Measurements from ENCODE around the gene TNIP1.

The TNIP1 gene

DNA sequence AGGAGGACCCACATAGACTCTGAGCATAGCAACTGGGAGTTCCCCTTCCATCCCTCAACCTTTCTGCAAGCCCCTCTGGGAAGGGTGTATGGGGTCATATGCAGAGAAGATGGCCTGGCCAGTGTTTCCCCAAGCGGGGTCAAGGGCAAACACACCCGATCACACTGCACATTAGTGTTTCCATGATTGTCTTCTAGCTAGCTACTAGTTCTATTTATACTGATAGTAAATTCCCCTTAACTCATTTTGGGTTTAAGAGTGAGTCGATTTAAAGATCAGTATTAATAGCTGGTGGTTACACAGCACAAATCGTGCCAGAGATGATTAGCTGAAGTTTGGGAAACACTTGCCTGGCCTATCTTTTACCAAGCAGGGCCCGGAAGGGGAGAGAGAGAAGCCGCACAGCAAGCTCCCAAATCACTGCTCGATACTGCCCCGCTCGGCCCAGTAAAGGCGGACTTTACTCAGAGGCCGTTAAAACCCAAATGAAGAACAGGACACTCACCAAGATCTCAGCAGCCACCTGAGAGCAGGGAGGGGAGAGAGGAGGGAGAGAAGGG is 29.4 kb upstream of the TNIP1 start:
- H3K27ac Mint-ChIP-seq = peak overlapping the region; percentile 41
- H3K27me3 Mint-ChIP-seq = no peaks in the 10 kb centered on the region

DNA sequence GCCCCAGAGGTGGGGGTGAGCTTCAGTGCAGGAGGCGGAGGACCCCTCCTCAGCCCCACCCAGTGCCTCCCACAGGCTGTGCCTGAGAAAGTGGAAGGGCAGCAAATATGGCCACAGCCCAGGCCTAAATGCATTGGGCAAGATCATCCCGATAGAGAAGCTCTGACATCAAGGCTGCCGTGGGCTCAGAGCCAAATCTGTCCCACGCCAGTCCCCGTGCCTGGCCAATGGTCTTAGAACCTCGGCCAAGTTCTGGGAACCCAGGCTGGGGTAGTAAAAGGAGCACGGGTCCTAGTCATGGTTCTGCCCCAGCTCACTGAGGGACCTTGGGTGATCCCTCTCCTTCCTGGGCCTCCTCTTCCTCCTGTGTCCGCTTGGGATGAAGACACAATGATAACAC is 27.7 kb upstream of the TNIP1 start:
- H3K27ac Mint-ChIP-seq = peak overlapping the region; percentile 55
- H3K27me3 Mint-ChIP-seq = no peaks in the 10 kb centered on the region
- H3K36me3 Mint-ChIP-seq = peaks cover 3% of the 10 kb centered on the region
- no peak overlapping the region for H3K4me3 Mint-ChIP-seq
- no peaks in the 10 kb centered on the region for H3K4me1 Mint-ChIP-seq
- H3K9me3 Mint-ChIP-seq = no peaks in the 10 kb centered on the region

More for the DNA sequence above, 29.4 kb upstream of the TNIP1 start:
- Mint-ChIP-seq H3K4me1 (peaks cover 1% of the 10 kb centered on the region), H3K36me3 (peaks cover 5% of the 10 kb centered on the region), H3K9me3 (no peaks in the 10 kb centered on the region), H3K4me3 (no peak overlapping the region)

DNA sequence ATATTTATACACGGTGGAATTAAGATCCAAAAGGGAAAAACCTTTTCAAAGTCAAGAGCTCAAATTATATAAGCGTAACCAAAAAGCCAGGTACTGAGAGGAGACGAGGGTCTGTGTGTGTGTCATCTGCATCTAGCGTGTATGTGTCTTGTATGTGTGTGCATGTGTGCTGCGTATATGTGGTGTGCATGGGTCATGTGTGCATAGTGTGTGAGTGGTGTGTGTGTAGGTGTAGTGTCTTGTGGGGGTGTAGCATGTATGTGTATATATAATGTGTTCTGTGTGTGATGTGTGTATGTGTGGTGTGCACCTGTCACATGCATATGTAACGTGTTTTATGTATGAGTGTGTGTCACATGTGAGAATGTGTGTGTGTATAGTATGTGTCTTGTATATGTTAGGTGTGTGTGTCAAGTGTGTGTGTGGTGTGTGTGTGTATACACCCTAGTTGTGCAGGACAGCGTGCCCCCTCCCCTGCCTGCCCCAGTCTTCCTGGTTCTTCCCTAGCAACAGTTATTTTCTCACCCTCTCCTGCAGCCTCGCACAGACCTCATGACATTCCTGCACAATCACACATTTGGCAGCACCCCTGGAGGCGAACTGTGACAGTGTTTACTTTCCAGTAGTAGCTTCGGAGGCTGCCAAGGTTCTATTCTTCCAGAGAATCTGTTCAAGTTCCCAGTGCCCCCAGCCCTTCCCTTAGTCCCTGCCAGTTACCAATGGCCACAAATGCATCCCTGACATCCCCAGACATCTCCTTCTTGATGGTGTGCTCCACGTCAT is 27.1 kb upstream of the TNIP1 start:
- Mint-ChIP-seq H3K27ac (peak overlapping the region; percentile 57), H3K4me1 (no peaks in the 10 kb centered on the region), H3K27me3 (no peaks in the 10 kb centered on the region), H3K36me3 (peaks cover 6% of the 10 kb centered on the region), H3K9me3 (no peaks in the 10 kb centered on the region), H3K4me3 (no peak overlapping the region)

DNA sequence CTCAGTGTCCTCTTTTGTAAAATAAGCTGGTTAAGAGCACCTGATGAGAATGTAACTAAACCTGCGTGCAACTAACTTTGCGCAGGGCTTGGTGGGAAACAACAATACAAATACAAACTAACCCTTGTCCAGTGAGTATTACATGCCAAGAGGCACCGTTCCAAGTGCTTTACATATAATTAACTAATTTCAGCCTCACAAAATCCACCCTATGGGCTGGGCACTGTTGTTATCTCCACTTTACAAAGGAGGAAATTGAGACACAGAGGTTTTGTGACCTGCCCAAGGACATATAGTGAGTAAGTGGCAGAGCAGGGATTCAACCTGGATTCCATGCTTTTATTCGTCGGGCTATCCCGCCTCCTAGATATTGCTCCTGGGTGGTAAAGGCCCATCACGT is 26.2 kb upstream of the TNIP1 start:
- Mint-ChIP-seq H3K36me3 (peaks cover 6% of the 10 kb centered on the region), H3K27ac (no peak overlapping the region), H3K9me3 (no peaks in the 10 kb centered on the region), H3K4me3 (no peak overlapping the region), H3K27me3 (no peaks in the 10 kb centered on the region), H3K4me1 (no peaks in the 10 kb centered on the region)

DNA sequence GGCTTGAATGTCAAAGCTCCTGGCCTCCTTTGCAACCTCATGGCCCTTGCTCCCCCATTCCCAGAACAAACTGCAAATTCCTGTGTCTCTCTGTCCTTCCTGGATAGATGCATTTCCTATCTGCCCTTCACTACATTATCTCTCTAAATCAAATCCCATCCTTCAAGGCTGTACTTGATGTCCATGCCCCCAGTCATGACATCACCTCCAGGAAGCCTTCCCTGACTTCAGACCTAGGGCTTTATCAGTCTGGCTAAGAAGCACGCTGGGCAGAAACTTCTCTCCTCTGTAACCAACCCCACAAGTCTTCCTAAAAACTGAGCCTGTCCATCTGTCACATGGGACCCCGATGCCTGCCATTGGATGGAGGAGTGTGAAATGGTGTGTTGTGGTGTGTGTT is 25.7 kb upstream of the TNIP1 start:
- Mint-ChIP-seq H3K36me3 (peaks cover 9% of the 10 kb centered on the region), H3K4me1 (no peaks in the 10 kb centered on the region), H3K9me3 (no peaks in the 10 kb centered on the region), H3K27me3 (no peaks in the 10 kb centered on the region), H3K4me3 (no peak overlapping the region), H3K27ac (no peak overlapping the region)

DNA sequence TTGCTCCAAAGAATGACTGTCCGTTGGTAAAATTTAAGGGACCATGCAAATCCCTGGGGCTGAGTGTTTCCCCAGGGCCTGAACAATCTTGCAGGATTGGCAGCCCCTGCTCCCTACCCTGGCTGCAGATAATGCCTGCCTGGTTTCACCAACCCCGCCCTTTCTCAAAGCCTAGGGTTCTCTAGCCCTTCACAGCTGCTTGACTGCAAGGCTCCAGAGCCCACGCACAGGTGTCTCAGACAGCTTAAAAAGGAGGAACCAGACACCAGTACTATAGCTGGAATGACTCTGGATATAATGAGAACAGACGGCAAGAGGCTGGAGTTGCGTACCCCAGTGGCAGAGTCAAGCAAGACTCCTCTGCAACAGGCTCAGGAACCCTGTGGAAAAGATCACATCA is 25.2 kb upstream of the TNIP1 start:
- no peak overlapping the region for H3K27ac Mint-ChIP-seq

DNA sequence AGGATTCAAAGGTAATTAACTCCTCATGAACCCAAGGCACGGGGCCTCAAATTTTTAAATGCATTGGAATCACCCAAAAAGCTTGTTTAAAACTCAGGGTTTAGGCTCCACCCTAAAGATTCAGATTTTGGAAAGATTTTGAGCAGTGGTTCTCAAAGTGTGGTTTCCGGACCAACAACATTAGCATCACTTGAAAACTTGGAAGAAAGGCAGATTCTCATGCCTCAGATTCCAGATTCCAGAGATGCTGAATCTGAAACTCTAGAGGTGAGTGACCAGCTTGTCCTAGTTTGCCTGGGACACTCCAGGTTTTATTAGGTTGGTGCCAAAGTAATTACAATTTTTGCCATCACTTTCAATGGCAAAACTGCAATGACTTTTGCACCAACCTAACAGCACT is 24.7 kb upstream of the TNIP1 start:
- peaks cover 9% of the 10 kb centered on the region for H3K36me3 Mint-ChIP-seq
- H3K27me3 Mint-ChIP-seq = no peaks in the 10 kb centered on the region
- H3K4me1 Mint-ChIP-seq = peaks cover 3% of the 10 kb centered on the region
- H3K9me3 Mint-ChIP-seq = no peaks in the 10 kb centered on the region
- H3K27ac Mint-ChIP-seq = no peak overlapping the region
- no peak overlapping the region for H3K4me3 Mint-ChIP-seq

More for the DNA sequence above, 25.2 kb upstream of the TNIP1 start:
- Mint-ChIP-seq H3K4me3 (no peak overlapping the region), H3K27me3 (no peaks in the 10 kb centered on the region), H3K9me3 (no peaks in the 10 kb centered on the region), H3K4me1 (no peaks in the 10 kb centered on the region), H3K36me3 (peaks cover 9% of the 10 kb centered on the region)

DNA sequence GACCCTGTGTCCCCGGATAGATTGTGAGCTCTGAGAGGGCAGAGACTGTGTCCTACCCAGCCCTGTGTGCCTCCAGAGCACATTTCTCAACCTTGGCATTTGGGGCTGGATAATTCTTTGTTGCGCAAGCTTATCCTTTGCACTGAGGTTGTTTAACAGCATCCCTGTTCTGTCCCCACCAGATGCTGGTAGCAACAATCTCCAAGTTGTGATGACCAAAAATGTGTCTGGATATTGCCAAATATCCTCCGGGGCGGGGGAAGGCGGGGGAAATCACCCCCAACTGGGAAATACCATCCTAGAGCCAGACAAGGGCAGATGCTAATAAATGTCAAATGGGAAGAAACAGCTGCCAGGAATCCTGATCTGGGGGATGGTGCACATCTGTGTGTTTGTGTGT is 24.0 kb upstream of the TNIP1 start:
- Mint-ChIP-seq H3K4me1 (peaks cover 10% of the 10 kb centered on the region), H3K36me3 (peaks cover 10% of the 10 kb centered on the region), H3K27me3 (no peaks in the 10 kb centered on the region), H3K9me3 (no peaks in the 10 kb centered on the region), H3K27ac (no peak overlapping the region), H3K4me3 (no peak overlapping the region)

DNA sequence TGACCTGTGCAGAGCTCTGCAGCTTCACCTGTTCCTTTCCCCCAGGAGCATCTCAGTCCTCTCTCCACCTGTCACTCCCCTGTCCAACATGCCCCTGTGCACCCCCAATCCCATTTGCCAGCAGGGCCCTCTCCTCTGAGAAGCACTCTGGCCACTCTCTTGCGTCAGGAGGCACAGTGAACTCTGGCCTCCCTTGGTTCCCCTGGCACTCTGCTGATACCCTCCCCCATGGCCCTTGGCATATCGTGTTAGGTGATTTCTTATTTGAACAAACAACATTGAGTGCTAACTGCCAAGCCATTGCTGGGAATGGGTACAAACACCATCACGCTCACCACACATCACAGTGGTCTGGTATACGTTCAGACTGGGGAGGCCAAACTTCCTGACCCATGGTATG is 20.9 kb upstream of the TNIP1 start:
- Mint-ChIP-seq H3K4me3 (no peak overlapping the region), H3K27ac (peak overlapping the region; percentile 92), H3K9me3 (no peaks in the 10 kb centered on the region), H3K27me3 (no peaks in the 10 kb centered on the region), H3K4me1 (peaks cover 38% of the 10 kb centered on the region), H3K36me3 (peaks cover 8% of the 10 kb centered on the region)

DNA sequence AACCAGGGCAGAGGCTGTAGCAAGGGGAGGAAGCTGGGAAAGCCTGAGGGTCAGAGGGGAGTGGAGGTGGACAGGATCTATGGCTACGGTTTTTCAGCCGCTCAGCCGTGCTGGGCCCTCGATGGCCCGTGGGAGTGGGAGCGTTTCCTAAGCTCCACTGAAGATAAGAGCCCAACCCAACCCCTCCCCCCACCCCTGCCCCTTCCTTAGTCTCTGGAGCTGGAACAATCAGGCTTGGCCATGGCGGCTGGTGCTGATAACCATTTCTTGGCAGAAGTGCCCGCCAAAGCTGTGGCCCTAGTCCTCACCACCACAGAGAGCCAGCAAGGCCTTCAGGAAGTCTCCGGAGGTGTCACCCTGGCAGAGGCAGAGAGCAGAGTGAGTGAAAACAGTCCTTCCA is 20.3 kb upstream of the TNIP1 start:
- Mint-ChIP-seq H3K4me1 (peaks cover 44% of the 10 kb centered on the region), H3K27ac (no peak overlapping the region), H3K9me3 (no peaks in the 10 kb centered on the region), H3K4me3 (no peak overlapping the region), H3K36me3 (peaks cover 8% of the 10 kb centered on the region), H3K27me3 (no peaks in the 10 kb centered on the region)

DNA sequence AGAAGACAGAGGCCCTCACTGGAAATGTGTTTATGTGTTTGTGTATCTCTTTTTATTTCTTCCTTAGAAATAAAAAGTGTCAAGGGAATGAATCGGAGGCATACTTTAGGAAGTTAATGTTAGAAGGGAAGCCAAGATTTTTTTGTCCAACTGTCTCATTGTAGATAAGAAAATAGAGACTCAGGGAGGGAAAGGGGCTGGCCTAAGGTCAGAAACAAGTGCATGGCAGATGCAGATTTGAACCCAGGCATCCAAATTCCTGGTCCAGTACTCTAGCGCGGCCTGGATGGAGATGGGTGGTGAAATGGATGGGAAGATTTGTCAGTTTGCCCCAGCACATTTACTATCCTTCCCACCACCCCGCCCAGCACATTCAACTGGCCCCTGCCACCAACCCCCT is 19.8 kb upstream of the TNIP1 start:
- Mint-ChIP-seq H3K9me3 (no peaks in the 10 kb centered on the region), H3K36me3 (peaks cover 8% of the 10 kb centered on the region), H3K4me3 (no peak overlapping the region), H3K4me1 (peaks cover 49% of the 10 kb centered on the region), H3K27me3 (no peaks in the 10 kb centered on the region), H3K27ac (peak overlapping the region; percentile 19)

DNA sequence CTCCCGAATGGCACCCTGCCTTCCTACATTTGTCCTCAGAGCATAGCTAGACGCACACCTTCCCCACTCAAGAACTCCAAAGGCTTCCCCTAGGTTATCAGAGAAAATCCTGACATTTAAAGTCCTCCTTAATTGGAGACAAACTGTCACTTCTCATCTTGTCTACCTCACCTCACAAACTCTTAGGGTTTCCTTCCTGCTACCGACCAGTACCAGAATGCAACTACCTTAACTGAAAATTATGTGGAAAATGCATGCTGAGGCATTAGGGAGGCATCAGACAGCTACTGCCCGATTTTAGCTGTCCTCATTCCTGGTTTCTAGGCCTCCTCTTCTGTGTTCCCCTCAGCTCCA is 17.9 kb upstream of the TNIP1 start:
- peak overlapping the region; percentile 68 for H3K27ac Mint-ChIP-seq
- H3K4me1 Mint-ChIP-seq = peaks cover 68% of the 10 kb centered on the region
- peak overlapping the region; percentile 6 for H3K4me3 Mint-ChIP-seq
- H3K36me3 Mint-ChIP-seq = peaks cover 8% of the 10 kb centered on the region
- H3K27me3 Mint-ChIP-seq = no peaks in the 10 kb centered on the region
- H3K9me3 Mint-ChIP-seq = no peaks in the 10 kb centered on the region

DNA sequence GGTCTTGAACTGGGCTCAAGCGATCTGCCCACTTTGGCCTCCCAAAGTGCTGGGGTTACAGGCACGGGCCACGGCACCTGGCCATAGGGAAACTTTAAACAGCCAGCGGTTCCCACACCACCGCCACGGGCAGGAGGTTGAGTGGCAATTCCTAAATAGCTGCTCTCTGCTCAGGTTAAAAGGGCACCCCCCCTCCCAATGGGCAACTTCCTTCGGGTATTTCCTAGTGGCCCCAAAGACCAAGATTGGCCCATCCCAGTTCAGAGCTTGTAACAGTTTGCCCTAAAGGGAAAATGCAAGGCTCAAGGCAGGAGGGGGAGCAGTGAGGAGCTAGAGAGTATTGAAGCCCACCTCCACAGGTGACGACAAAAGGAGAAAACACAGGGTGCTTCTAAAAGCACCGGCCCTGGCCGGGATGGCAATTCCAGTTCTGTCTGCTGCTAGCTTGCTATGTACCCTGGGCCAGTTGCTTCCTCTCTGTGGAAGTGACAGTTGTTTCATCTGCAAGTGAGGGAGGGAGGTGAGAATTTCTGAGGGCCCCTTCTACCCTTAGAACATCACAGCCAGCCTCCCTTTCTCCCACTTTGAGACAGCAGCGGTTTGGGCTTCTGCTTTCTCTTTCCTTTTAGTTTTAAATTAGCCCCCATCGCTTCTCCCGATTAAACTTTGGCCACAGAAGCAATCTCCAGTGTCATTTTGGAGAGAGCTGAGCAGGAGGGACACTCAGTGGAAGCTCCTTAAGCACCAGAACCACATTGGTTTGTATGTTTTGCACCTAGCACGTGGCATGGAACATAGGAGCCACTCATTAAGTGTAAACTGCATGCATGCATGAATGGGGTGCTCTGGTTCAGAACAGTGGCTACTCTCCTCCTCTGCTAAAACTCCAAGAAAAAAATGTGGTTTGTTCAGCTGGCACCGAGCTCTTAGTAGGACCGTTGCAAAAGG is 17.3 kb upstream of the TNIP1 start:
- H3K4me3 Mint-ChIP-seq = peak overlapping the region; percentile 34
- H3K27ac Mint-ChIP-seq = peak overlapping the region; percentile 84
- peaks cover 74% of the 10 kb centered on the region for H3K4me1 Mint-ChIP-seq
- H3K27me3 Mint-ChIP-seq = no peaks in the 10 kb centered on the region
- peaks cover 5% of the 10 kb centered on the region for H3K36me3 Mint-ChIP-seq
- no peaks in the 10 kb centered on the region for H3K9me3 Mint-ChIP-seq

DNA sequence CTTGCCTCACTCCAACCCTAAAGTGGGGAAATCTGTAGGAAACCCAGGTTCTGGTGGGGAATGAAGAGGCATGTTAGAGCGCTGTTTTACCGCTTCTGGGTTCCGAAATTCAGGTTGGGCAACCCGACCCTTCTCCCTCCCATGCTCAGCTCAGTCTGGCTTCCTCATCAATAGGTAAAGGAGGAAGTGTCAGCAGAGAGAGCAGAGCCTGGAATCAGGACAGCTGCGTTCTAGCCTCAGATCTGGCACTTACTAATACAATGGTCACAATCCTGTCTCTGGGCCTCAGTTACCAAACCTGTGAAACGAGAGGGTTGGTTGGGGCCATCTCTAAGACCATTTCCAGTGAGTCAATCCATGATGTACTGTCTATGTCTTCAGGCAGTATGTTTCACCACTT is 16.2 kb upstream of the TNIP1 start:
- H3K36me3 Mint-ChIP-seq = peaks cover 5% of the 10 kb centered on the region
- peaks cover 80% of the 10 kb centered on the region for H3K4me1 Mint-ChIP-seq
- no peak overlapping the region for H3K27ac Mint-ChIP-seq
- H3K4me3 Mint-ChIP-seq = no peak overlapping the region
- no peaks in the 10 kb centered on the region for H3K27me3 Mint-ChIP-seq
- no peaks in the 10 kb centered on the region for H3K9me3 Mint-ChIP-seq

DNA sequence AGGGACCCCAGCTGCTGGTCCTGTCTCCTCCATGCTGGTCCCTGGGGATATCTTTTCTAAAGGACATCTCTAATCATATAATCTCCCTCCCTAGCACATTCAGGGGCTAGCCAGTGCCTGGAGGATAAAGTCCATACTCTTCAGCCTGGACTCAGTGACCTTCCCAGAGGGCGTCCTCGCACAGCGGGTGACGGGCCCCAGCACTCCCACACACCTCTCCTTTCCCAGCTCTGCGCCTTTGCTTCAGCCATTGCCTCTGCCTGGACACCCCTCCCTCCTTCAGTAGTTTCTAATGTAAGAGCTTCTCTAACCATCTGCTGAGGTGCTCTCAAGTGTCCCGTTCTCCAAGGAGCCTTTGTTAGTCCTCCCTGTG is 15.2 kb upstream of the TNIP1 start:
- Mint-ChIP-seq H3K27me3 (no peaks in the 10 kb centered on the region), H3K27ac (peak overlapping the region; percentile 93), H3K4me1 (peaks cover 88% of the 10 kb centered on the region), H3K36me3 (peaks cover 1% of the 10 kb centered on the region), H3K4me3 (no peak overlapping the region), H3K9me3 (no peaks in the 10 kb centered on the region)

Data from activated naive CD4-positive, alpha-beta T cell treated with anti-CD3 and anti-CD28 coated beads, Interleukin-2, amount 50 U/mL, for 24 hours (primary cell).